ENCODE data around the gene STAMBPL1. TPM values are rescaled to one million over a fixed set of nuclear protein-coding genes. Genes with fewer than 3 reads are reported as not detected.

STAMBPL1 gene
- total RNA-seq, 1 experiment from 2014 or later = 25.2 TPM

- TF ChIP-seq TCF7L2 (IDR thresholded peaks at IDR 0.05; ENCODE audit: low read depth, low read length) (no peak), POLR2AphosphoS5 (IDR thresholded peaks at IDR 0.05; ENCODE audit: low read depth, low read length) (no peak), REST (IDR thresholded peaks at IDR 0.05; ENCODE audit: insufficient read depth in 1 of 2, low read depth in 2 of 2, low read length in 1 of 2) (no peak), SIN3A (IDR thresholded peaks at IDR 0.05; ENCODE audit: borderline replicate concordance, insufficient read depth, low read depth, low read length) (no peak), CTCF (IDR thresholded peaks at IDR 0.05) (no peak)
- CTCF ChIA-PET = no interaction called here
- Histone ChIP-seq H3K27me3 (ENCODE audit: control insufficient read depth, insufficient read depth, low read length) (no peaks in the 10 kb centered on the region; the same call in 1 of the 2 replicates), H3K4me3 (ENCODE audit: low read depth in 2 of 2, low read length in 2 of 2) (no peak overlapping the region), H3K4me1 (ENCODE audit: control insufficient read depth, insufficient read depth, low read length) (no peaks in the 10 kb centered on the region), H3K27ac (ENCODE audit: low read length) (no peak overlapping the region), H3K9me3 (ENCODE audit: control insufficient read depth, insufficient read depth, low read depth, low read length) (no peaks in the 10 kb centered on the region), H3K36me3 (ENCODE audit: control insufficient read depth, insufficient read depth, low read length) (no peaks in the 10 kb centered on the region)
- no peak for DNase-seq (ENCODE audit: low read depth, low spot score)
- intact Hi-C loops (cut with micrococcal nuclease; ENCODE audit: unreplicated experiment) (no loop called here), in situ Hi-C loops (cut with HindIII; ENCODE audit: low pct_unique_long_range_greater_than_20kb, low sequenced_read_pairs) (no loop called here)
- POLR2A ChIA-PET = no interaction called here
- ATAC-seq = no peak
- no TSS peak for BruUV-seq (replicated peaks)
Observed at GRCh38 chr10:88966797-88967196, 86.8 kb downstream of the STAMBPL1 start.

GRCh38 chr10:88968391-88968790 is 88.3 kb downstream of the STAMBPL1 start:
- ChIA-PET POLR2A (no interaction called here), CTCF (no interaction called here)
- Histone ChIP-seq H3K27me3 (ENCODE audit: control insufficient read depth, insufficient read depth, low read length) (no peaks in the 10 kb centered on the region; the same call in 1 of the 2 replicates), H3K4me3 (ENCODE audit: low read depth in 2 of 2, low read length in 2 of 2) (no peak overlapping the region), H3K36me3 (ENCODE audit: control insufficient read depth, insufficient read depth, low read length) (no peaks in the 10 kb centered on the region), H3K9me3 (ENCODE audit: control insufficient read depth, insufficient read depth, low read depth, low read length) (no peaks in the 10 kb centered on the region), H3K27ac (ENCODE audit: low read length) (no peak overlapping the region), H3K4me1 (ENCODE audit: control insufficient read depth, insufficient read depth, low read length) (no peaks in the 10 kb centered on the region)
- in situ Hi-C loops (cut with HindIII; ENCODE audit: low pct_unique_long_range_greater_than_20kb, low sequenced_read_pairs) (no loop called here), intact Hi-C loops (cut with micrococcal nuclease; ENCODE audit: unreplicated experiment) (no loop called here)
- TF ChIP-seq SIN3A (IDR thresholded peaks at IDR 0.05; ENCODE audit: borderline replicate concordance, insufficient read depth, low read depth, low read length) (no peak), POLR2AphosphoS5 (IDR thresholded peaks at IDR 0.05; ENCODE audit: low read depth, low read length) (no peak), TCF7L2 (IDR thresholded peaks at IDR 0.05; ENCODE audit: low read depth, low read length) (no peak), CTCF (IDR thresholded peaks at IDR 0.05) (no peak), REST (IDR thresholded peaks at IDR 0.05; ENCODE audit: insufficient read depth in 1 of 2, low read depth in 2 of 2, low read length in 1 of 2) (no peak)
- no peak for DNase-seq (ENCODE audit: low read depth, low spot score)
- no TSS peak for BruUV-seq (replicated peaks)
- no peak for ATAC-seq
